ENCODE results near the gene SRA1. TPM values are rescaled to one million over a fixed set of nuclear protein-coding genes. Genes with fewer than 3 reads are reported as not detected.
"Not testable (repeated sequence)": the region's sequence is repeated elsewhere in the genome, so short reads cannot be mapped to it uniquely, and the experiment has no call there.

Gene SRA1
- total and polyA plus RNA-seq, 2 experiments from 2014 or later: 26.5 to 66.4 TPM

- Histone ChIP-seq H3K9me3 (ENCODE audit: low read depth) (no peaks in the 10 kb centered on the region), H3K9me2 (replicated peaks; ENCODE audit: insufficient read depth) (no peaks in the 10 kb centered on the region), H3K27ac (no peak overlapping the region), H3K4me2 (no peak overlapping the region), H3K79me2 (no peaks in the 10 kb centered on the region), H4K20me1 (ENCODE audit: insufficient read depth, poor library complexity, severe bottlenecking) (no peaks in the 10 kb centered on the region), H3K4me1 (ENCODE audit: insufficient read depth) (no peaks in the 10 kb centered on the region), H3K4me3 (no peak overlapping the region), H3K36me3 (replicated peaks; ENCODE audit: insufficient read depth, low read depth) (no peaks in the 10 kb centered on the region), H2AFZ (no peak overlapping the region), H3K27me3 (no peaks in the 10 kb centered on the region)
- TF ChIP-seq CTCF (IDR thresholded peaks at IDR 0.05; ENCODE audit: poor library complexity) (no peak), EZH2phosphoT487 (IDR thresholded peaks at IDR 0.05; ENCODE audit: low read depth, severe bottlenecking, unreplicated experiment) (no peak), EZH2 (IDR thresholded peaks at IDR 0.05; ENCODE audit: borderline replicate concordance) (no peak)
- WGBS (ENCODE audit: low lambda C conversion rate, missing lambda C conversion rate): 88% methylated on average over 5 of the region's 5 CpGs
- DNase-seq (ENCODE audit: low spot score): no peak
These were observed 31.2 kb upstream of the SRA1 start for GRCh38 chr5:140588311-140589070.

GRCh38 chr5:140587495-140587894, 30.2 kb upstream of the SRA1 start:
- no peaks in the 10 kb centered on the region for H3K36me3 ChIP-seq (replicated peaks; ENCODE audit: insufficient read depth, low read depth)
- no peaks in the 10 kb centered on the region for H3K4me1 ChIP-seq (ENCODE audit: insufficient read depth)
- no peaks in the 10 kb centered on the region for H3K9me3 ChIP-seq (ENCODE audit: low read depth)
- TF ChIP-seq CTCF (IDR thresholded peaks at IDR 0.05; ENCODE audit: poor library complexity): no peak
- no peak for TF ChIP-seq EZH2 (IDR thresholded peaks at IDR 0.05; ENCODE audit: borderline replicate concordance)
- no peak for TF ChIP-seq EZH2phosphoT487 (IDR thresholded peaks at IDR 0.05; ENCODE audit: low read depth, severe bottlenecking, unreplicated experiment)
- no peak overlapping the region for H3K27ac ChIP-seq
- H4K20me1 ChIP-seq (ENCODE audit: insufficient read depth, poor library complexity, severe bottlenecking): no peaks in the 10 kb centered on the region
- no peaks in the 10 kb centered on the region for H3K27me3 ChIP-seq
- 100% methylated on average over 1 of the region's 1 CpG for WGBS (ENCODE audit: low lambda C conversion rate, missing lambda C conversion rate)
- no peak overlapping the region for H3K4me2 ChIP-seq
- H3K79me2 ChIP-seq: no peaks in the 10 kb centered on the region
- no peak for DNase-seq (ENCODE audit: low spot score)
- H3K9me2 ChIP-seq (replicated peaks; ENCODE audit: insufficient read depth): no peaks in the 10 kb centered on the region
- H3K4me3 ChIP-seq: no peak overlapping the region
- no peak overlapping the region for H2AFZ ChIP-seq

GRCh38 chr5:140579188-140579747, 22.0 kb upstream of the SRA1 start:
- H4K20me1 ChIP-seq (ENCODE audit: insufficient read depth, poor library complexity, severe bottlenecking); DNase-seq (ENCODE audit: low spot score); H3K27ac ChIP-seq; H3K79me2 ChIP-seq; H3K4me3 ChIP-seq; H3K4me2 ChIP-seq; H3K9me3 ChIP-seq (ENCODE audit: low read depth); H3K4me1 ChIP-seq (ENCODE audit: insufficient read depth); H3K9me2 ChIP-seq (replicated peaks; ENCODE audit: insufficient read depth); H2AFZ ChIP-seq; H3K36me3 ChIP-seq (replicated peaks; ENCODE audit: insufficient read depth, low read depth); H3K27me3 ChIP-seq: not testable (repeated sequence)
- WGBS (ENCODE audit: low lambda C conversion rate, missing lambda C conversion rate): 90% methylated on average over 6 of the region's 6 CpGs

- H3K4me3 ChIP-seq: no peak overlapping the region
- no peaks in the 10 kb centered on the region for H3K79me2 ChIP-seq
- DNase-seq (ENCODE audit: low spot score): no peak
- H3K36me3 ChIP-seq (replicated peaks; ENCODE audit: insufficient read depth, low read depth): no peaks in the 10 kb centered on the region
- no peaks in the 10 kb centered on the region for H3K27me3 ChIP-seq
- TF ChIP-seq CTCF (IDR thresholded peaks at IDR 0.05; ENCODE audit: poor library complexity): no peak
- no peak for TF ChIP-seq EZH2phosphoT487 (IDR thresholded peaks at IDR 0.05; ENCODE audit: low read depth, severe bottlenecking, unreplicated experiment)
- TF ChIP-seq EZH2 (IDR thresholded peaks at IDR 0.05; ENCODE audit: borderline replicate concordance): no peak
- no peaks in the 10 kb centered on the region for H3K9me2 ChIP-seq (replicated peaks; ENCODE audit: insufficient read depth)
- no peaks in the 10 kb centered on the region for H3K4me1 ChIP-seq (ENCODE audit: insufficient read depth)
- H3K27ac ChIP-seq: no peak overlapping the region
- H2AFZ ChIP-seq: no peak overlapping the region
- H3K4me2 ChIP-seq: no peak overlapping the region
- no peaks in the 10 kb centered on the region for H3K9me3 ChIP-seq (ENCODE audit: low read depth)
- 68% methylated on average over 2 of the region's 2 CpGs for WGBS (ENCODE audit: low lambda C conversion rate, missing lambda C conversion rate)
- no peaks in the 10 kb centered on the region for H4K20me1 ChIP-seq (ENCODE audit: insufficient read depth, poor library complexity, severe bottlenecking)
These were observed 19.5 kb upstream of the SRA1 start for GRCh38 chr5:140576776-140577201.

All from hepatocyte (in vitro differentiated cells).